ENCODE data around the gene APP. TPM values are rescaled to one million over a fixed set of nuclear protein-coding genes. Genes with fewer than 3 reads are reported as not detected.

The APP gene
- total RNA-seq, 1 experiment from 2014 or later, result 531 TPM

GRCh38 chr21:25963181-25963580 lies 207.4 kb downstream of the APP start:
- intact Hi-C loops (cut with micrococcal nuclease; ENCODE audit: unreplicated experiment), result no loop called here
- Histone ChIP-seq H3K4me3 (ENCODE audit: low read depth, low read length, poor library complexity, severe bottlenecking) (no peak overlapping the region), H3K4me1 (ENCODE audit: insufficient read depth, low read length, poor library complexity, severe bottlenecking) (peaks cover 49% of the 10 kb centered on the region), H3K36me3 (ENCODE audit: insufficient read depth, low read length, poor library complexity, severe bottlenecking) (peaks cover 11% of the 10 kb centered on the region), H3K9me3 (ENCODE audit: low read depth, low read length, poor library complexity, severe bottlenecking) (no peaks in the 10 kb centered on the region), H3K27ac (ENCODE audit: low read depth, low read length, poor library complexity, severe bottlenecking) (peak overlapping the region; percentile 3), H3K27me3 (replicated peaks; ENCODE audit: insufficient read depth, low read depth, low read length, poor library complexity) (no peaks in the 10 kb centered on the region)
- TF ChIP-seq CTCF (conservative IDR thresholded peaks at IDR 0.05; ENCODE audit: low read depth, low read length) (no peak), EZH2 (IDR thresholded peaks at IDR 0.05; ENCODE audit: borderline replicate concordance, low read depth, low read length, poor library complexity, severe bottlenecking) (no peak)
- peak; percentile 62 for DNase-seq (ENCODE audit: low spot score)
- POLR2A ChIA-PET (ENCODE audit: low non-redundant PET), result no interaction called here
- CTCF ChIA-PET, result no interaction called here
- BruUV-seq (replicated peaks), result no TSS peak

GRCh38 chr21:25961042-25961441 lies 209.5 kb downstream of the APP start:
- Histone ChIP-seq H3K4me1 (ENCODE audit: insufficient read depth, low read length, poor library complexity, severe bottlenecking) (peaks cover 45% of the 10 kb centered on the region), H3K36me3 (ENCODE audit: insufficient read depth, low read length, poor library complexity, severe bottlenecking) (peaks cover 11% of the 10 kb centered on the region), H3K4me3 (ENCODE audit: low read depth, low read length, poor library complexity, severe bottlenecking) (no peak overlapping the region), H3K27me3 (replicated peaks; ENCODE audit: insufficient read depth, low read depth, low read length, poor library complexity) (no peaks in the 10 kb centered on the region), H3K27ac (ENCODE audit: low read depth, low read length, poor library complexity, severe bottlenecking) (no peak overlapping the region), H3K9me3 (ENCODE audit: low read depth, low read length, poor library complexity, severe bottlenecking) (no peaks in the 10 kb centered on the region)
- POLR2A ChIA-PET (ENCODE audit: low non-redundant PET), result interaction anchor here (0.7 kb wide), 1 partner anchor 207 kb away, joined by 3 read pairs; no protein-coding TSS in a partner anchor
- DNase-seq (ENCODE audit: low spot score), result no peak
- BruUV-seq (replicated peaks), result no TSS peak
- CTCF ChIA-PET, result no interaction called here
- TF ChIP-seq EZH2 (IDR thresholded peaks at IDR 0.05; ENCODE audit: borderline replicate concordance, low read depth, low read length, poor library complexity, severe bottlenecking) (no peak), CTCF (conservative IDR thresholded peaks at IDR 0.05; ENCODE audit: low read depth, low read length) (no peak)
- intact Hi-C loops (cut with micrococcal nuclease; ENCODE audit: unreplicated experiment), result no loop called here

- no TSS peak for BruUV-seq (replicated peaks)
- no peaks in the 10 kb centered on the region for H3K9me3 ChIP-seq (ENCODE audit: low read depth, low read length, poor library complexity, severe bottlenecking)
- H3K27me3 ChIP-seq (replicated peaks; ENCODE audit: insufficient read depth, low read depth, low read length, poor library complexity), result no peaks in the 10 kb centered on the region
- no peak overlapping the region for H3K4me3 ChIP-seq (ENCODE audit: low read depth, low read length, poor library complexity, severe bottlenecking)
- no peak for DNase-seq (ENCODE audit: low spot score)
- TF ChIP-seq EZH2 (IDR thresholded peaks at IDR 0.05; ENCODE audit: borderline replicate concordance, low read depth, low read length, poor library complexity, severe bottlenecking), result no peak
- TF ChIP-seq CTCF (conservative IDR thresholded peaks at IDR 0.05; ENCODE audit: low read depth, low read length), result no peak
- peaks cover 12% of the 10 kb centered on the region for H3K36me3 ChIP-seq (ENCODE audit: insufficient read depth, low read length, poor library complexity, severe bottlenecking)
- intact Hi-C loops (cut with micrococcal nuclease; ENCODE audit: unreplicated experiment), result no loop called here
- H3K27ac ChIP-seq (ENCODE audit: low read depth, low read length, poor library complexity, severe bottlenecking), result no peak overlapping the region
- CTCF ChIA-PET, result no interaction called here
- H3K4me1 ChIP-seq (ENCODE audit: insufficient read depth, low read length, poor library complexity, severe bottlenecking), result peaks cover 45% of the 10 kb centered on the region
- POLR2A ChIA-PET (ENCODE audit: low non-redundant PET), result no interaction called here
Measured at GRCh38 chr21:25960402-25960801, 210.2 kb downstream of the APP start.

All from A673 (cell line).